Retinal pigment epithelial cell (primary cell): ENCODE results near the gene PPP1R1B.
A peak's percentile ranks its signal among the peaks of the same experiment; 100 is the strongest.
"Not testable (repeated sequence)": the region's sequence is repeated elsewhere in the genome, so short reads cannot be mapped to it uniquely, and the experiment has no call there.

Experiments
- DNase-seq: peaks from one replicate; pipeline ENCODE4 v3.0.0-alpha.2; 2010; ENCODE audit warnings: low read depth
- H3K4me3 ChIP-seq: 2 replicates; pipeline ENCODE4 v1.5.1; 2011; ENCODE audit warnings: mild to moderate bottlenecking, low read length, control low read depth, moderate library complexity
- TF ChIP-seq, protein P1 (sequence below): conservative IDR thresholded peaks from 2 replicates; pipeline ENCODE4 v1.5.1; 2011; ENCODE audit warnings: low read depth, low read length, control low read depth, inconsistent platforms

The PPP1R1B gene

DNA sequence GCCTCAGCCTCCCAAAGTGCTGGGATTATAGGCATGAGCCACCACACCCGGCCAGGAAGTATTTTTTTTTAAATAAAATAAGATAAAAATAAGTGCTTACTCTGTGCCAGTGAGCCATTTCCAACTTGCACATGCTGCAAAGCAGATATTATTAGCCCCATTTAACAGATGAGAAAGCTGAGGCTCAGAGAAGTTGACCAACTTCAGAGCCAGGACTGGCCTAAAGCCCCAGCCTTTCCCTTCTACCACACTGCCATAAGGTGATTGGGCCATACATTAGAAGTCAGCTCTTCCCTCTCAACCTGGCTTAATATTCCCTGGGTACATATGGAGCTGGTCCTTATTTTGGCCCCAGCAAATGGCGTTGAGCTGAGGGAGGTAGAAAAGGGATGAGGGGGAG is 44.1 kb upstream of the PPP1R1B start:
- TF ChIP-seq, protein P1, sequence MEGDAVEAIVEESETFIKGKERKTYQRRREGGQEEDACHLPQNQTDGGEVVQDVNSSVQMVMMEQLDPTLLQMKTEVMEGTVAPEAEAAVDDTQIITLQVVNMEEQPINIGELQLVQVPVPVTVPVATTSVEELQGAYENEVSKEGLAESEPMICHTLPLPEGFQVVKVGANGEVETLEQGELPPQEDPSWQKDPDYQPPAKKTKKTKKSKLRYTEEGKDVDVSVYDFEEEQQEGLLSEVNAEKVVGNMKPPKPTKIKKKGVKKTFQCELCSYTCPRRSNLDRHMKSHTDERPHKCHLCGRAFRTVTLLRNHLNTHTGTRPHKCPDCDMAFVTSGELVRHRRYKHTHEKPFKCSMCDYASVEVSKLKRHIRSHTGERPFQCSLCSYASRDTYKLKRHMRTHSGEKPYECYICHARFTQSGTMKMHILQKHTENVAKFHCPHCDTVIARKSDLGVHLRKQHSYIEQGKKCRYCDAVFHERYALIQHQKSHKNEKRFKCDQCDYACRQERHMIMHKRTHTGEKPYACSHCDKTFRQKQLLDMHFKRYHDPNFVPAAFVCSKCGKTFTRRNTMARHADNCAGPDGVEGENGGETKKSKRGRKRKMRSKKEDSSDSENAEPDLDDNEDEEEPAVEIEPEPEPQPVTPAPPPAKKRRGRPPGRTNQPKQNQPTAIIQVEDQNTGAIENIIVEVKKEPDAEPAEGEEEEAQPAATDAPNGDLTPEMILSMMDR = no peak
- no peak overlapping the region for H3K4me3 ChIP-seq
- DNase-seq = no peak

DNA sequence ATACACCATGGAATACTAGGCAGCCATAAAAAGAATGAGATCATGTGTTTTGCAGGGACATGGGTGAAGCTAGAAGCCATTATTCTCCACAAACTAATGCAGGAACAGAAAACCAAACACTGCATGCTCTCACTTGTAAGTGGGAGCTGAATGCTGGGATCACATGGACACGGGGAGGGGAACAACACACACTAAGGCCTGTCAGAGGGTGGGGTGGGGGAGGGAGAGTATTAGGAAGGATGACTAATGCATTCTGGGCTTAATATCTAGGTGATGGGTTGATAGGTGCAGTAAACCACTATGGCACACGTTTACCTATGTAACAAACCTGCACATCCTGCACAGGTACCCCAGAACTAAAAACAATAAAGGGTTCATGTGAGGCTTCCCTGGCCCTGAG is 36.6 kb upstream of the PPP1R1B start:
- not testable (repeated sequence) for H3K4me3 ChIP-seq, DNase-seq

DNA sequence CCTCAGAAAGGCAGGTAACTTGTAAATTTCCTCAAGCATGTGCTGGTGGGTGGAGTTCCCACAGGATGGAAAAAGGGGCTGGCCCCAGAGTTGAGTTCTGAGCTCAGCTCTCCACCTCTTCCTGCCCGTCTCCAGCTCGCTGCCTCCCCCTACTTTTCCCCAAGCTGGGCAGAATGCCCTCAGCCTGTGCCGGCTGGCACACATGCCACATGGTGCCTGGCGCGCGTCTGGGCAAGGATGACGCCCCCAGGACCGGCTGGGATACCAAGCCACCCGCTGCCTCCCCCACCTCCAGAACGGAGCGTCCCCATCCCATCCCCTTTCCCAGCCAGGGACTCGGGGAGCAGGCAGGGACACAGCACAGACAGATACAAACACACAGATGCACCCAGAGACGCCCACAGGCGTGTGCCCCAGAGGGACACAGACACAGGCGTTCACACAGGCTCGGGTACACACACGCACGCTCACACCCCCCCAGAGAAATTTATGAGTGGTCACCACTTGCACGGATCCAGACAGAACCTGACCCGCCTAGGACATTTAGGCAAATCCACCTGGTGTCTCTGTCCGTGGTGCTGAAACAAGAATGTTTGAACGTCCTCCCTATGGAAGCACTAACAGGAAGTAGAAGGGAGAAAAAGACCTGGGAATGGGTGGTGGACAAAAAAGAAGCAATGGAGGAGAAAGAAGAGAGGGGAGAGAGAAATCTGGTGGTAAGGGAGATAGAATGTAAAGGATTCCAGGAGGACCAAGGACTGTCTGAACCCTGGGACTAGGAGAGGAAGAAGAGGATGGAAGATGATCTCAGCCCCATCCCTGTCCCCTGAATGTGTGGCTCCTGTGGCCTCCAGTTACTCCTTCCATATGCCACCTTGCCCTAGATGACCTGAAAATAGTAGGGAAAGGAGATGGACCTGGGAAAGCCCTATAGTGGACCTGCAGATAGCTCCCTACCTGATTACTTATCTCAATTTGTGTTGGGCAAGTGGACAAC is 34.5 kb upstream of the PPP1R1B start:
- TF ChIP-seq, protein P1 = no peak
- peak; percentile 5 for DNase-seq

DNA sequence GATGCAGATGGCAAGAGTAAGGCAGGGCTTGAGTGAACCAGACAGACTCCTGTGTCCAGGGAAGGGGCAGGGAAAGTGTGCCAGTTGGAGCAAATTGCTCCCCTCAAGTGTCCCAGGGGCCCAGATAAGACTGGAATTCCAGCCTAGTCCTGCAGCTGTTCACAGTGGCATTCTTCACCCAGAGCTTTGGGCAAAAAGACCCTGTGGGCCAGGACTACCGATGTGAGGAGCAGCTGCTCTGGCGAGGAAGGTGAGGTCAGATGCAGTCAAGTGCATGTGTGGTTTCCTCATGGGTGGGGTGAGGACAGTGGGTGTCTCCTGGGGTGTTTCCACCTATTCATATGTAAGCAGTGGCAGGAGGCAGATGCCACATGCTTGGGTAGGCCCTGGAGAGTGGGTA is 33.4 kb upstream of the PPP1R1B start:
- TF ChIP-seq, protein P1 = no peak
- DNase-seq = no peak
- no peak overlapping the region for H3K4me3 ChIP-seq

More for the DNA sequence above, 34.5 kb upstream of the PPP1R1B start:
- no peak overlapping the region for H3K4me3 ChIP-seq

DNA sequence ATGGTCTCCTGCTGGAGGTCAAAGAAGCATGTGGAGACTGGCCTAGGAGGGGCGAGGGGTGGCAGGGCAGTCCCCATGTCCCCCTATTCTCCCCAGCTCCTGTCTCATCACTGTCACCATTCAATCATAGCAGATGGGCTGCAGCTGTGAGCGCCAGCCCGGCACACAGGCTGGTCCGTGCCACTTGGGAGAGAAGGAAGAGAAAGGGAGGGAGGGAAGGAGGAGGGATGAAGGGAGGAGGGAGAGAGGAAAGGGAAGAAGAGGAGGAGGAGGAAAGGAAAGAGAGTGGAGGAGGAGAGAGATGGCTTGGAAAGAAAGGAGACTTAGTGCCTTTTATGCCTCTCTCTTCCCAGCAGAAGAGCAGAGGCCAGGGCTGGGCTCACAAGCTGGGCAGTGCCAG is 31.5 kb upstream of the PPP1R1B start:
- TF ChIP-seq, protein P1 = no peak
- no peak overlapping the region for H3K4me3 ChIP-seq
- no peak for DNase-seq

DNA sequence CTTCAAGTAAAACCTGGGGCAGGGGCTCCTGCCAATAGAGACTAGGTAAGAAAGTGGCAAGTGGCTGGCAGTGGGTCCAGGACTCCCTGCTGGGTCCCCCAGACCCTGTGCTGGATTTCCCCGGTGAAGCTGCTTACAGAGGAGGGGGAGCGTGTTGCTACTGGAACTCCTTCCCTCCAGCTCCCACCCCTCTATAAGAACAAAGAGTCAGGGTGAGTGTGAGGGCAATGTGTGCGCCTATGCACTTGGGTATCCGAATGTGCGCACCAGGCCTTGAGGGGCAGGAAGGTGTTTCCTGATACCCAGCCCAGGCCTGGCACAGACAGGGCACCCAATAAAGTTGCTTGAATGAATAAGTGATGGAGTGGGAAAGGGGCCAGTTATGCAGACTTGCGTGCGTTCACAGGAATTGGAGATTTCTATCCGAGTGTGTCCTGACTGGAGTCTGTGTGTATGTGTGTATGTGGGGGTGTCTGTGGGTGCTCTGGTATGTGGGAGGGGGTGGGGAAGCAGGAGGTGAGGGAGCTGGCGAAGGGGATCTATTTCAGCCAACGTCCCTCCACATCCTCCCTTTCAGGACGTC is 30.7 kb upstream of the PPP1R1B start:
- TF ChIP-seq, protein P1 = no peak
- no peak for DNase-seq
- no peak overlapping the region for H3K4me3 ChIP-seq

DNA sequence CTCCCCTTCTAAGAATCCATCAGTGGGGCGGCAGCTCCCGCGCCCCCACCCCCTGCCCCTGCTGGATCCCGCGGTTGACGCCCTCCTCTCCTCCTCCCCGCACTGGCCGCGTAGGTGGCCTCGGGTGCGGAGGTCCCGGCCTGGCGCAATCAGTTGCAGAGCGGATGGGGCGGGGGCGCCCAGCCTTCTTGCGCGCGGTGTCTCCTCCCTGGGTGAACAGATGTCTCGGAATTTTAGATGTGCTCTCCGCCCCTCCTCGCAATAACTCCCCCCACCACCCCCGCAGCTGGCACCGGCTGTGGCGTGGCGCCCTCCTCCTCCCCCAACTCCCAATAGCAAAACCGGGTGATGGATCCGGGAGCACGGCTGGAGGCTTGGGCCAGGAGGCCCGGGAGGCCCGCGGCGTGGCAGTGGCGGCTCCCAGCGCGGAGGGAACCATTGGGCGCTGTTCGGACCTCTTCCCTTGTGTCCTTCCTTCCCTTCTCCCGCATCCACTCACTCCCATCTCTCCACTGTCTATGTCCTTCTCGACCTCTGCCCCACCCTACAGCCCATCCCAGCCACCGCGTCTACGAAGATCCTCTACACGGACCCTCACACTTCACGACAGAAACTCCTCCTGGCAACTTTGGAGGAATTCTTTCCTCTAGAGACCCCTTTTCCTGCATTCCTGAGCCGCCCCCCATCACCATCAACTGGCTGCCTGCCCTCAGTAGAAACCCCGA is 30.0 kb upstream of the PPP1R1B start:
- TF ChIP-seq, protein P1 = no peak
- DNase-seq = no peak

More for the DNA sequence above, 30.0 kb upstream of the PPP1R1B start:
- no peak overlapping the region for H3K4me3 ChIP-seq
